Uterine smooth muscle cell (primary cell): ENCODE measurements around the gene FOXK1. TPM values are rescaled to one million over a fixed set of nuclear protein-coding genes. Genes with fewer than 3 reads are reported as not detected.

ENCODE experiments used
- total RNA-seq: library from RNA; depleted of rRNA; stranded (reverse); fragments of >200 nt; gene quantifications from 2 replicates; pipeline ENCODE4 v1.2.3, GENCODE V29; 2014

FOXK1 gene
- 33.6 and 38.5 TPM in 2 replicates for total RNA-seq

GRCh38 chr7:4681886-4682620 lies at the start of gene FOXK1:
Gene FOXK1 (plus strand): TSS chr7:4682295. CDS start chr7:4682309, 14 bp downstream.

GRCh38 chr7:4775250-4775847 lies 93.3 kb downstream of the FOXK1 start, which contains the start of gene AP5Z1:
Gene AP5Z1 (plus strand): TSS chr7:4775623. CDS start chr7:4775716, 93 bp downstream.

Other genes starting within 250 kb of the FOXK1 start
- 34.8 and 44.1 TPM in 2 replicates for gene AP5Z1, start 93.3 kb downstream of the FOXK1 start, total RNA-seq
- 0.11 and 0.12 TPM in 2 replicates for gene PAPOLB, start 179.7 kb downstream of the FOXK1 start, total RNA-seq
- 0.50 and 1.1 TPM in 2 replicates for gene RADIL, start 201.4 kb downstream of the FOXK1 start, total RNA-seq